Activated CD4-positive, alpha-beta T cell treated with anti-CD3 and anti-CD28 coated beads for 24 hours (primary cell): ENCODE data around the gene WDR1.

Experiments
- DNase-seq, 2 donors: peaks; one replicate each; pipeline ENCODE4 v3.0.0-alpha.2; 2020; ENCODE audit warnings: low read depth in 2 of 2

The WDR1 gene

DNA sequence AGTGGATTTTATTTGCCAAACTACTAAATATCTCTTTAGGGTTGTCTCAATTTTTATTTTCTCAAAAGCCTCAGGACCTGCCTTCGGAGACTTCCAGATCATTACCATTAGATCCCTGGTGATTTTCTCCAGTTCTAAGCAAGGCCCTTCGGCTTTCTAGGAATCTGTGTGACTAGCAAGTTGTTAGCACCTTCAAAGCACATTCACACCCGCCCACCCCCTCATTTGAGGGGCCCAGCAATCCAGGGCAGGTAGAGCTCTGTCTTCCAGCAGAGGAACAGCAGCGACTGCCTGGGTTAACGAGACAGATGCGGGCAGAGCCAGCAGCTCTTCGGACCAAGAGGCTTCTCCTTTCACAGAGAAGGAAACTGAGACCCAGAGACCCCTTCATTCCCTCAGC, 2.0 kb downstream of the WDR1 start:
- DNase-seq, result no peak

DNA sequence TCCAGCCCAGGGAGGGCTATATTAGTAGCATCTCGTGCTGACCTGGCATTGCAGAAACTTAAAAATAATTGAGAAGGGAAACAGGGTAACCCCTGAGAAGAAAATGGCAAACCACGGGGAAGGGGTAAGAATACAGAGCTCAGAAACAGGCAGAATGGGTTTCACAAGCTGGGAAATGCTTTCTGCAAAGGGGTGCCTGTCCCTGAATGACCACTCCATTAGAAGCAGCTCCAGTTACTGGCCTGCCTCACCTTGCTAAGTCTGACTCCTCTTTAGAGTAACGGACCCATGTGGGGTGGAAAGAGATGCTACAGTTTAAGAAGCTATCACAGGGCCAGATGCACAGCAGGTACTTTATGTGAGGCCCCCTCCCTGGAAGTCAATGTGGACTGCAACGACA, 2.5 kb downstream of the WDR1 start:
- no peak for DNase-seq

DNA sequence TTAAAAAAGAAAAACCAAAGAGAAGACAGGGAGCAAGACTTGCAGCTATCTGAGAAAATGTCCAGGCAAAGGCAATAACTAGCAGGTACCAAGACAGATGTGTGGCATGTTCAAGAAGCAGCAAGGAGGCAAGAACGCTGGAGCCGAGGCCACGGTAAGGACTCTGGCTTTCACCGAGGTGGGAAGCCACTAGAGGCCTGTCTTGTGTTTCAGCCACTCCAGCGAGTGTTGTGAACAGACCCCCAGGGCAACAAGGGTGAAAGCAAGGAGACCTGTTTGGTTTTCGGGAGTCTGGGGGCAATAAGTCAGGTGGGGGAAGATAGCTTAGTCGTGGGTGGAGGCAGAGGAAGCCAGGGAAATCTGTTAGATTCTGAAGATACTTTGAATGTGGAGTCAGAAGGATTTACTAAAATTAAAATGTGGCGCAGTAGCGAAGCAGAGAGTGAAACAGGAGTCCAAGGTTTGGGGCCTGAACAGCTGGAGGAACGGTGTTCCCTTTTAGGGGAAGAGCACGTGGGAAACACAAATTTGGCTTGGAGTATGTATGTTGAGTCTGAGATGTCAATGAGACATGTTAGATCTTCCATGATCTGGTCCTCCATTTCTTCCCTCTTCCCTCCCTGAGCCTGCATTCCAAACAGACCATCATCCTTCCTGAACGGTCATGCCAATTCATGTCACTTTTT, 3.1 kb downstream of the WDR1 start:
- DNase-seq, result no peak

DNA sequence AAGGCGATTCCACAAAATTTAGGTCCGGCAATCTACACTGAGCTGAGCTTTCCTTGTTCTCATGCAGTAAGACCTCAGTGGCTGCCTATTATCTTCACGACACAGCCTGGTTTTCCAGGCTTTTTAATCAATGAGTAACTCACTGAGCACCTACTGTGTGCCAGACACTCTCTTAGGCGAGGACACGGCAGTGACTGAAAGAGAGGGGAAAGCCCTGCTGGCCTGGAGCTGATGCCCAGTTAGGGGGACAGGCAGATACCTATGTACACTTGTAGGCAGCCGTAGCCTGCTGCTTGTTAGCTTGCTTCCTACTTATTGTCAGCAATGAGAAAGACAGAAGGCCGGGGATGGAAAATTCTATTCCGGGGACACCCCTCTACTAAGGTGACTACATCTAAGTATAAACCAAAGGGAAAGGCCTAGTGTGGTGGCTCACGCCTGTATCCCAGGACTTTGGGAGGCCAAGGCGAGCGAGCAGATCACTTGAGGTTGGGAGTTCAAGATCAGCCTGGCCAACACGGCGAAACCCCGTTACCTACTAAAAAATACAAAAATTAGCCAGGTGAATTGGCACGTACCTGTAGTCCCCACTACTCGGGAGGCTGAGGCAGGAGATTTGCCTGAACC, 3.8 kb downstream of the WDR1 start:
- DNase-seq, result no peak

DNA sequence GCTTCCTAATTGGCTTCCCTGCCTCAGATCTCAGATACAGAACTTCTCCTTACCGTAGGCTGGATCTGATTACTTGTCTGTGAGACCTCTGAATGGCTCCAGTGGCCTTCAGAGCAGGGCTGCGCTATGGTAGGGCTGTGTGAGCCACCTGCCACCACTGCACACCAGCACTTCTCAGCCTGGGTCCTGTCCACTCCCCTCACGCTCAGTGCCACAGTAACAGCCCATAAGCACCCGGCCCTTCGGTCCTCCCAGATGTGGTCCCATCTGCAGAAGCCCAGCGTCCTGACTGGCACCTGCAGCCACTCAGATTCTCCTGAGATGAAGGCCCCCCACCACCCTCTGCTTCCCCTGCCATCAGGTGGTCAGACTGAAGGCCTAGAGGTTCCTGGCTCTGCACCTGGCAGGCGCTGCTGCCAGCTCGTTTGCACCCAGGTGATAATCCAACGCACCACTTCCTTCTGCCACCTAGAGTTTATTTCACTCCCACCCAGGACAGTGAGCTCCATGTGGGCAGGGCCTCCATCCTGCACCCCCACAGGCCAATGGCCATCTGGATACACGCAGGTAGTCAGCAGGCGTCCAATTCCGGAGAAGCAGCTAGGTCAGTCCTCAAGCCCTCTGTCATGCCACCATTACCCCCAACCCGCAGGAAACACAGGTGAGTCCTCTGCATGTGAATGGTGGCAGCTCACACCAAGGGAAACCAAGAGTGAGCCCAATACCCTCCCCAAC, 5.4 kb downstream of the WDR1 start:
- DNase-seq, result no peak

DNA sequence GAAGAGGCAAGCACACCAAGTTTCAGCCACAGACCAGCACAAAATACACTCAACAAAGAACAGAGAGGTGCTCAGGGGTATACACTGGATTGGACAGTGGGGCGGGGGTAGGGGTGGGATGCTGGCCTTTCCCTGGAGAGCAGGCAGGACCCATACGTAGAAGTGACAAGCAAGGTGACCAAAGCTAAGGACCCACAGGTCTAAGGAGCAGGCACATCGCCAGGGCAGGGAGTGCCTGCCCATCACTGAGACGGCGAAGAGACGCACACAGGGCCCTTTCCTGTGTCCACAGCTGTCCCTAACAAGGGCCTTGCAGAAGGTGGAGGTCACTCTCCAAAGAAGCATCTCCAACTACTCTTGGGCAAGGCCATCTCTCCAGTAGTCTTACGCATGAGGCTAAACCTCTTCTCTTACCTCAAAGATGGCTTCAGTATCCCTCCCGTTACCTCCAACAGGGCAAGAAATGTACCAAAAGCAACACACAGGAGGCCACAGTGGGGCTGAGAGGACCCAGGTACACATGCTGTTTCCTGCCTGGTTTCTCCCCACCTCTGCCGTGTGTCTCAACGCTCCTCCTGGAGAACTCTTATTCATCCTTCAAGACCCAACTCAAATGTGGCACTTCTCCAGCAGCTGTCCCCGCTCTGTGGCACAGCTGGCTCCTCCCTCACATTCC, 6.5 kb downstream of the WDR1 start:
- no peak for DNase-seq

DNA sequence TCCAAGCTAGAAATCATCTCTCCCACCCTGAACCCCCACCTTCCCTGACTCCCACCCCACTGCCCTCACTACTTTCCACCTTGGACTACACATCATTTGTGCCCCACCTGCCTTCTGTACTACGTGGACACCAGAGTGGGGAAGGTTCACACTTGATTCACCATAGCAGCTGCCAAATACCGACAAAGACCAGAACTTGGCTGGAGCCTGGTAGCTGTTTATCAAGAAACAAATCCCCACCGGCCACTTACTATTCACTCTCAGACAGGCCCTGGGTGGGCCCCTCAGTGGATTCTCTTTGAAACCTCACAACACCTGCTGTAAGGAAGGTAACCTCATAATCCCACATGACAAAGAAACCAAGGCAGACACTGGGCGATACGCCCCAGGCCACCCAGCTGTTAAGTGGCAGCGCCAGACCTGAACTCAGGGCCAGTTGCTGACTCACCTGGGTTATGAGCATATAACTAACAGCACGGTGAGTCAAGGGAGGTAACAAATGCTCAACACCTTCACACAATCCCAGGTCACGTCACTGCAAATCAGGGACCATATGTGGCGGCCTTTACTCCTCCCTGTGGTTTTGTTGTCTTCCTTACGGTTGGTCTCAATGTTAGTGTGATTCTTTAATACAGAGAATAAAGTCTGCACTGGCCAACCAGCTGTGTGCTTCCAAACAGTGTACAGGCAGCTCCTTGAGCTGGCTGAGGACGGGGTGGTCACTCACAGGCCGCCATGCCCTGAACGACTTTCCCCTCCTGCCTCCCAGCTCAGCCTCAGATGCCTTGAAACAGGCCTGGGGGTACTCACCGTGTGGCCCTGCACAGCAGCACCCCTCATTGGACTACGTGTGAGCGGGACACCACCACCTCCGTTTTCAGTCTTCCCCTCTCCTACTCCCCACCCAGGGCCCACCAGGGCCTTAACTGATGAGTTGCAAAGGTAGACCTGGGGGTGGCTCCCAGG, 7.5 kb downstream of the WDR1 start:
- no peak for DNase-seq

DNA sequence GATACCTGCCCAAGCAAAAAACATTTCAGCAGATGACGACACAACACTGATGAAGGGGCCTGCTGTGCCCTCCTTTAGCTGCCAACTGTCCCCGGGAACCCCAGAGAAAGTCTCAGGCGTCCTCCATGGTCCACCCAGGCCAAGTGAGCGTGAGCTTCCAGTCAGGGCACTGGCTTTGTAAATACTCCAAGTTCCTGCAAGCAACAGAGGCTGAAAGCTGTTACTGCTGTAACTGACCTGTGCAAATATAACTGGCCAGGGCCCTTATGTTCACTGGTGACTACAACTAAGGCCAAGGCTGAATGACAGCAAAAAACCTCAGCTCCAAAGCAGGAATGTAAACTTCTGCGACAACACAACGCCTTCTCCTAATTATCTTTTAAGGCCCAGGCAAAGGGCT, 8.2 kb downstream of the WDR1 start:
- no peak for DNase-seq

DNA sequence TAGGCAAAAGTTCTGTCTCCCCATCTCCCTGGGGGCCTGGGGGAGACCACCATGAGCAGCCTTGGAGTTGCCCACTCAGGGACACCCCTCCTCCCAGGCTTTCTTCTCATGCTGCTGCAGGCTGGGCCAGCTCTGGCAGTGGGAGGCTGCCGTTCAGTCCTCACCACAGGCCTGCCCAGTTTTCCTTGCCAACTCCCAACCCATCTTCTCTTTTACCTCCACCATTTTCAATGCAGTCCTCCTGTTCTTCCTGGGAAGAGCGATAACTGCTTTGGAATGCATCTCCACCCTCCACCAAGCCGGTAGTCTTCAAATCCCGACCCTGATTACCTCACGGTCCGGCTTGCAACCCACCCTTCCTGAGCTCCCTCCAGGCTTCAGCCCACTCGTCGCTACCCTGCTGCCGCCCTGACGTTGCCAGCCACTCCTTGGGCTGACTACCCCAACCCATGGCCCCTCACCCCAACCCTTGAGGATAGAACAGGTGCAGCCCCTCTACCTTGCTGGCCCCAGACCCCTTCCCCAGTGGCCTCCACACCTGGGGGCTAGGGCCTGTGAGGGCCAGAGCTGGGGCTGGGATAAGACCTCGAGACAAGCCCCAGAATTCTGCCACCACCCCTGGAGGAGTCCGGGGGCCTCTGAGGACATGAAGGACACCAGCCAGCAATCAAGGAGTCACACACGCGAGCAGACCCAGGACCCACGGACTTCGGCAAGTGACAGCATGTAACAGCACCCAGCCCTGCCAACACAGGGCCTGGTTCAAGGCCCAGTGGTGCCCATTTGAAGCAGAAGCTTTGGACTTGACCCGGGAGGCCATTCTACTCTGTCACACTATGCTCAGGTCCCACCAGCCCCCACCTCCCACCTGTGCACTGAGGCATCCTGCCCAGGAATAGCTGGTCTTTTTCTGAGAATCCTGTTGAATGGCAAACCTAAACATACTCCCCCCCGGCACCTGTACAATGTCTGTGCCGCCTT, 9.2 kb downstream of the WDR1 start:
- DNase-seq, result no peak

DNA sequence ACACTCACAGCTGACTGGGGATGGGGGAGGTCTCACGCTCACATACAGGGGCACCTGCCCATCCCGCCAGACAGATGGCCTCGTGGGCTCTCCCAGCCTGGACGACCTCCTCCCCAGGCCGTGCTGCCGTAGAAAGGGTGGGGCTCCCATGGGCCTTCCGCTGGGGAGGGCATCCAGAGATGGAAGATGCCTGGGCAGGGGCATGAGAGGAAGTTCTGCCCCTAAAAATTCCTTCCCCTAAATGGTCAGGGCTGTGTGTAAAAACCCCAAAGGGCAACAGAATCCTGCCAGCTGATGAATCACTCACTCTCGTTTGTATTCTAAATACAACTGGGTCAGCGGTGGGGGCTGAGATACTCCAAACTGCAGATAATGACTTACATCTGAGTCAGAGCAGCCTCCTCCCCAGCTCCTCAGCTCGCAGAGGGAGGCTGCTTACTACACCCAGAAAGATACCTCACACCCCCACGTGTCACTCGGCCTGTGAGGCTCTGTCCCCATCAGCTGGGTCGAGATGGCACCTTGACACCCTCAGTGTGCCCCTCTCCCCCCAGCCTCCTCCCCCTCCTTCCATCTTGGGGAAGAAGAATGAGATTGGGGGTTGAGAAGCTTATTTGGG, 10.1 kb downstream of the WDR1 start:
- peak; percentile 63 to 68 for DNase-seq

DNA sequence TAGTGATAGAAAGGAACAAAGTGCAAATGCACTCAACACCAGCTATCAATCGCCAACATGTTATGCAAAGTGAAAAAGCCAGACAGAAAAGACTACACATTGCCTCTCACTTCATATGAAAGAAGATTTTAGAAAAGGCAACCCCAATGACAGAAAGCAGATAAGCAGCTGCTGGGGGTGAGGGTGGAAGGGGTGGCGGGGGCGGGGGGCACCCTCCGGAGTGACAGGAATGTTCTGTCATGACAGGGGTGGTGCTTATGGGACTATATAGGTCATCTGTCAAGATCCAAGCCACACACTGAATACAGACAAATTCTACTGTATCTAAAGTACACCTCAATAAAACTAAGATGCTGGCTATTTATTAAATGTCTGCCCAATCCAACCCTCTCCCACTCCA, 10.7 kb downstream of the WDR1 start:
- DNase-seq, result no peak

DNA sequence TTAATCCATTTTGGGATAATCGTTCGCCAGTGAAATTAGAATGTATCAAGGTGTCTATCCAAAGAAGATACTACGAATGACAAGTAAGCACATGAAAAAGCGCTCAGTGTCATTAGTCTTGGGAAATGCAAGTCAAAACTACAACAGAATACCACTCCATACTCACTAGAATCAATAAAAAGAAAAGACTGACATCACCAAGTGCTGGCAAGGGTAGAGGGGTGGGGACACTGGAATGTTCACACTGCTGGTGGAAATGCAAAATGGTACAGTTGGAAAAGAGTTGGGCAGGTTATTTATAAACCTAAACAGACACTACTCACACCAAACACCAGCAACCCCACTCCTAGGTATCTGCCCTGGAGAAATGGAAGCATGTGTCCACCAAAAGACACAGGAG, 11.2 kb downstream of the WDR1 start:
- DNase-seq, result no peak

DNA sequence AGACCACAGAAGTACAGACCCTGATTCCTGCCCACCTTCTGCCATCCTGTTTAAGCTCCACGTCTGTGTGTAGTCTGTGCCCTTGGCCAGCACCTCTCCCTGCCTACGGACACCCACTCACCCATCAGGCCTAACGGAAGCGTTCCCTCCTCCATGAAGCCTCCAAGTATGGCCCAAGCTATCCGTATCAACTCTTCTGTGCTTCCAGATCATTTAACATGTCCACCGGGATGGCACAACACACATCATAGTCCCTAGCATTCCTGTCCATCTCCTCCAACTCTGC, 11.7 kb downstream of the WDR1 start:
- DNase-seq, result no peak

DNA sequence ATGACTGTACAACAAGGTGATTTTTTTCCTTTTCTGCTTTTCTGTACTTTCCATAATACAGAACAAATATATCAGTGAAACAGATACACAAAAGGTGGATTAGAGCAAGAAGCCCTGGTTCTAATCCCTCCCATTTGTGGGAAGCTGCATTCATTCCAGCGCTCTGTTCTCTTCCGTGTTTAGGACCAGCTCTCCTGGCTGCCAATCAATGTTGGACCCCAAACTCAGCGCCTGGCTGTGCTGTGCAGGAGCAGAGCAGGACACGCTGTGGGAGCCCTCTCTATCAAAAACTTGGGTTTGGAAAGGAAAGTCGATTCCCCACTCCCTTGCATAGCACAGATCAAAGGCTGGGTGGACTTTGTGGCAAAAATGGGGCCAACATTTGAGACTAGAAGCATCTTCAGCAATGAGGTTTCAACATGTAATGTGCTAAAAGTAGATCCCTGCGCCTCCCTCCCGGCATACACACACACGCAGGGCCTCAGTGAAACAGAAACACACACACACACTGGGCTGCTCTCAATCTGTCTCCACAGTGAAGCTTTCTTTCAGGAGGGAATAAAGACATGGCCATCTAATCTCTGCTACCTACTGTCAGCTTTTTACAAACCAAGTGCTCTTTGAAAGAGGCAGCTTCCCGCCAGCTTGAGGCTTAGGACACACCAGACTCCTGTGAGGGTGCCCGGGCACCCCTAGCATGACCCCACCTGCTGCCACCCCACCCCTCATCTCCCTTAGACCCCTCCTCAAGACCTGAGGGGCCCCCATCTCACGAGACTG, 12.2 kb downstream of the WDR1 start:
- DNase-seq, result no peak

DNA sequence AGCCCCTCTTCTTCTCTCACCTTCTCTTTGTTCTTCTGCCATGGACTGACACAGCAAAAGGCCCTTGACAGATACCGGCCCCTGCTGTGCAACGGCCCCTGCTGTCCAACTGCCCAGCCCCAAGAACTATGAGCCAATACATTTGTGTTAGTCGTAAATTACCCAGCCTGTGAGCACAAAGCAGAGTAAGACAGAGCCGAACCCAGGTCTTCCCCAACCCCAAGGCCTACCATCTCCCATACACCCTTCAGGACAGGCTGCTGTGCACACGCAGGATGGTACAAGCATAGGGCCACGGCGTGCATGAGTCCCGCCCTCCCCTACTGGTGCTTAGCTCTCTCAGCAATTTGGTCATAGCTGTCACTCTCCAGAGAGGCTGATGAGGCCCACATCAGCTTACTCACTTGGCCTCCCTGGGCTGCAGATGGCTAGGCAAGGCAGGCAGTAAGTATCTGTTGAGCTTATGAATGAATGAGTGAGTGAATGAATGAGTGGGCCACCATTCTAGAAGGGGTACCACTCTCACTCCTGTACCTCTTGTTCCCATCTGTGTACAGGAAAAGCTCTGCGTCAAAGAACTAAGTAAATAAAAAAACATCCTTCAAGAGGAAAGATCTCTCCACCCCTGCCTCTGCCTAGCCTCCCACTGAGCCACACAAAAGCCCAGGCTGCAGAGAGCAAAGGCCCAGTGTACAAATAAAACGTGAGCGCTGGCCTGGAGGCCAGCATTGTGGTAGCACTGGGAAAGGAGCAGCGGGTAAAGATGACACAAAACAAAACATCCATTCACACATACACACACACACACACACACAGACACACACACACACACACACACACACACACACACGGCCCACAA, 13.9 kb downstream of the WDR1 start:
- DNase-seq, result no peak

DNA sequence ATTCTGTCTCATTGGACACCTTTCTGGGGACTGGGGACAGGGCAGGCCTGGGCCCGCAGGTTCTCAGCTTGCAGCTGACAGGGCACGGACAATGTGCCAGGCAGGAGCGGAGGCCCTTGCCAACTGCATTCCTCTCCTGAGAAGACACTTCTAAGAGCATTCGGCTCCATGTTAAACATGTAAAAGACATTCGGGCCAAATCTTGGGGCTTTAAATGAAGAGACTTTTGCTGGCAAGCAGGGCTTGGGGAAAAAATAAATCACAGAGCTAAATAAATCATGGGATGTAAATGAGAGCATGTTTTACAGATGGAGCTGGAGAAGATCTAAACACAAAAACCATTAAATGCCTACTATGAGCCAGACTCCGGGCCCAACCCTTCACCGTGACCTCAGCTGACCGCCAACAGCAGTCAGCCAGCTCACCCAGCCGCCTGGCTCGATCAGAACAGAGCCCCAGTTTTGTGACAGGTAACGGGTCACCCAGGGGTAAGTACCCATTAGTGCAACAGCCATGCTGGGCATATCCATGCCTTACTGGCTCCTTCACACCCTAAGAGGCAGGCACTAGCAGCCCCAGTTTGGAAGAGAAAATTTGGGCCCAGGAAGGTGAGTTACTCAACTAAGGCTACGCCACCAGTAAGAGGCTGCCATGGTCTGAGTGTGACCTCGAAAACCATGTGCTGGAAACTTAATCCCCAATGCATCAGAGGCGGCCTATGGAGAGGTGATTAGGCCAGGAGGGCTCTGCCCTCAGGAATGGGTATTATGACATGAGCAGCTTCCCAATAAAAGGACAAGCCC, 14.7 kb downstream of the WDR1 start:
- no peak for DNase-seq

DNA sequence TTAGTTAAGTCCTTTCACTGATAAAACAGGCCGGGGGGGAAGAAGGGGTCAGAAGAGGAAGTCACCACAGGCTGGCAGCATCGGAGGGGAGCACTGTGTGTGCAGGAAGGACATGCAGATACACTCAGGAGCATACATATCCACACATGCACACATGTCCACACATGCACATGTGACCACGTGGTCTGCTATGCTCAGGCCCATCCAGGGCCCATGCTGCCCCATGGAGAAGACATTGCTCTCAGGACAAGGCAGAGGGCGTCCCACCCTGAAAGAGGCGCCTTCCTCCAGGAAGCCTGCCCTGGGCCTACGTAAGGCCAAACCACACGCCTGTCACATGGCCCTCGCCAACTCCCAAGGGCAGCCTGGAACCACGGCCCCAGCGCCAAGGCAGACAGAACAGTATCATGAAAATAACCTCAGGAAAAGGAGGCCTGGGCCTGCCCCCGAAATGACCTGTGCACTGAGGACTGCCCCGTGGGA, 15.8 kb downstream of the WDR1 start:
- no peak for DNase-seq
